KMS-11 (cell line): ENCODE results near the gene UACA.
"Not testable (repeated sequence)": the region's sequence is repeated elsewhere in the genome, so short reads cannot be mapped to it uniquely, and the experiment has no call there.

Experiments used
- H2AFZ ChIP-seq: fragments of 200-600 bp; sonication (generic); 2 replicates; pipeline ENCODE4 v1.6.1; 2016; ENCODE audit warnings: antibody characterized with exemption, mixed run types, low read depth
- H3K27ac ChIP-seq: fragments of 200-600 bp; sonication (generic); 2 replicates; pipeline ENCODE4 v1.6.1; 2016; ENCODE audit warnings: mild to moderate bottlenecking, mixed run types
- H3K27me3 ChIP-seq: fragments of 200-600 bp; sonication (generic); 2 replicates; pipeline ENCODE4 v1.6.1; 2017; ENCODE audit warnings: mild to moderate bottlenecking, low read depth, mixed run types, moderate library complexity; ENCODE audit not compliant: insufficient read depth
- H3K36me3 ChIP-seq: fragments of 200-600 bp; sonication (generic); 2 replicates; pipeline ENCODE4 v1.6.1; 2017; ENCODE audit warnings: mild to moderate bottlenecking, mixed run types; ENCODE audit not compliant: insufficient read depth
- H3K4me1 ChIP-seq: fragments of 200-600 bp; sonication (generic); 2 replicates; pipeline ENCODE4 v1.6.1; 2016; ENCODE audit warnings: mild to moderate bottlenecking, low read depth, mixed run types; ENCODE audit not compliant: poor library complexity, severe bottlenecking
- H3K4me2 ChIP-seq: fragments of 200-600 bp; sonication (generic); 2 replicates; pipeline ENCODE4 v1.7.0; 2016; ENCODE audit warnings: mild to moderate bottlenecking, mixed run types
- H3K4me3 ChIP-seq: fragments of 200-600 bp; sonication (generic); IDR thresholded peaks from 2 replicates; pipeline ENCODE4 v1.6.1; 2017; ENCODE audit warnings: low read depth, low read length, mixed read lengths; ENCODE audit not compliant: insufficient read depth
- H3K79me2 ChIP-seq: fragments of 200-600 bp; sonication (generic); 2 replicates; pipeline ENCODE4 v1.6.1; 2016; ENCODE audit warnings: low read depth, mixed run types; ENCODE audit not compliant: insufficient read depth
- H3K9ac ChIP-seq: fragments of 200-600 bp; sonication (generic); 2 replicates; pipeline ENCODE4 v1.6.1; 2016; ENCODE audit warnings: mild to moderate bottlenecking, mixed run types
- H4K20me1 ChIP-seq: fragments of 200-600 bp; sonication (generic); 2 replicates; pipeline ENCODE4 v1.6.1; 2016; ENCODE audit warnings: mild to moderate bottlenecking, mixed run types; ENCODE audit not compliant: insufficient read depth
- CTCF ChIP-seq: fragments of 200-600 bp; sonication (generic); conservative IDR thresholded peaks from 2 replicates; pipeline ENCODE4 v1.6.1; 2017; ENCODE audit warnings: low read depth, mild to moderate bottlenecking, antibody characterized with exemption, low read length, moderate library complexity, mixed read lengths

The UACA gene

GRCh38 chr15:70669966-70670658 is 93.2 kb downstream of the UACA start:
- Histone ChIP-seq H3K79me2 (no peaks in the 10 kb centered on the region), H3K27me3 (no peaks in the 10 kb centered on the region), H3K27ac (no peak overlapping the region), H4K20me1 (no peaks in the 10 kb centered on the region), H3K4me2 (no peak overlapping the region), H3K9ac (no peak overlapping the region), H3K4me1 (peaks cover 6% of the 10 kb centered on the region), H3K4me3 (no peak overlapping the region), H2AFZ (no peak overlapping the region), H3K36me3 (no peaks in the 10 kb centered on the region)
- TF ChIP-seq CTCF = no peak

- Histone ChIP-seq H3K79me2 (no peaks in the 10 kb centered on the region), H3K4me2 (peak overlapping the region; percentile 2; the same call in 1 of the 2 replicates), H3K9ac (no peak overlapping the region), H2AFZ (no peak overlapping the region), H3K4me3 (no peak overlapping the region), H3K36me3 (no peaks in the 10 kb centered on the region), H3K27ac (no peak overlapping the region), H3K27me3 (no peaks in the 10 kb centered on the region), H4K20me1 (no peaks in the 10 kb centered on the region), H3K4me1 (peaks cover 6% of the 10 kb centered on the region)
- no peak for TF ChIP-seq CTCF
These were observed 94.3 kb downstream of the UACA start for GRCh38 chr15:70669006-70669602.

- H4K20me1 ChIP-seq = no peaks in the 10 kb centered on the region
- H3K27ac ChIP-seq = no peak overlapping the region
- TF ChIP-seq CTCF = no peak
- no peaks in the 10 kb centered on the region for H3K27me3 ChIP-seq
- no peaks in the 10 kb centered on the region for H3K4me1 ChIP-seq
- no peak overlapping the region for H2AFZ ChIP-seq
- H3K79me2 ChIP-seq = no peaks in the 10 kb centered on the region
- no peak overlapping the region for H3K9ac ChIP-seq
- no peak overlapping the region for H3K4me3 ChIP-seq
- H3K4me2 ChIP-seq = no peak overlapping the region
- no peaks in the 10 kb centered on the region for H3K36me3 ChIP-seq
These were observed 97.8 kb downstream of the UACA start for GRCh38 chr15:70665599-70665998.

GRCh38 chr15:70664494-70664893 is 98.9 kb downstream of the UACA start:
- H3K36me3 ChIP-seq = no peaks in the 10 kb centered on the region
- H4K20me1 ChIP-seq = no peaks in the 10 kb centered on the region
- H3K79me2 ChIP-seq = no peaks in the 10 kb centered on the region
- TF ChIP-seq CTCF = no peak
- no peak overlapping the region for H3K4me2 ChIP-seq
- no peaks in the 10 kb centered on the region for H3K27me3 ChIP-seq
- H3K27ac ChIP-seq = no peak overlapping the region
- no peak overlapping the region for H3K9ac ChIP-seq
- no peak overlapping the region for H2AFZ ChIP-seq
- no peaks in the 10 kb centered on the region for H3K4me1 ChIP-seq
- no peak overlapping the region for H3K4me3 ChIP-seq

GRCh38 chr15:70663069-70663468 is 100.3 kb downstream of the UACA start:
- H2AFZ ChIP-seq, H3K4me3 ChIP-seq, H3K4me2 ChIP-seq, H3K79me2 ChIP-seq, H4K20me1 ChIP-seq, H3K4me1 ChIP-seq, H3K27ac ChIP-seq, H3K9ac ChIP-seq, H3K27me3 ChIP-seq, H3K36me3 ChIP-seq: not testable (repeated sequence)
